Measurements from ENCODE around the gene ZNF792. TPM values are rescaled to one million over a fixed set of nuclear protein-coding genes. Genes with fewer than 3 reads are reported as not detected.

ZNF792 gene
- 1 to 10 TPM; 1.7 to 3.5 (median 2.7) TPM for total RNA-seq

DNA sequence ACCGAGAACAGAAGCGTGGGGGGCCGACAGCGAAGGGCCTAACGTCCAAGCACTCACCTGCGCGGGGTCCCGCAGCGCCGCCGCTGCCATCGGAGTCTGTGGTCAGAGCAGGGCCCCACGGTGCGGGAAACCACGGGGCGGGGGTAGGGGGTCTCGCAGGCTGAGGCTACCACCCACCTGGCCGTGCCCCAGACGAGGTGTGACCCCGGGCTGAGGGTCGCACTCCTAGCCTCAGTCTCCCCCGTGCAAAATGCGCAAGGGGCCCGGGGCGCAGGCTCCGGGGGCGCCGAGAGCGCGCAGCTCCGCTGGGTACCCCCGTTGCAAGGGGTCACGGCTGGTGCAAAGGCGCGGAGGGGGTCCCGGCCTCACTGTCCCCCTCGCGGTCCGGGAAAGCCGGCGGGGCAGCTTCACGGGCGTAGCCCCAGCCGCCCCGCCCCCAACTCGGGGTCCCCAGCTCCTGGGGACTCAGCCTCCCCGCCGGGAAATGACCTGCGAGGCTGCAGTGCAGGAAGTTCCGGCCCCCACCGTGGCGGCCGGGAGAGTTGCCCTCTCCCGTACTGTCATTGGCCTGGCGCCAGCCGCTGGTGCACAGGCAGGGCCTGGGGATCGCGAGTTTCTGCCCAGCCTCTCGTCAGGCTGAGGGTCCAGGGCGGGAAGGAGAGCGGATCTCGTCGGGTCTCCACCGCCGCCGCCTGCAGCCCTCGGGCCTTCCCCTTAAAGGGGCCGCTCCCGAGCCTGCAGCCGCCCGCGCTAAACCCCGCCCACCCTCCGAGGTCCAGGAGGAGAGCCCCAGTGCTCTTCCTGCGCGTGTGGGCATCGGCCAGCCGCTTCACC, at the start of gene ZNF792:
TSS of gene ZNF792 (minus strand) at position 657 of the 834 bp plus-strand sequence. CDS start at position 90, 567 bp downstream.
- TF ChIP-seq, protein P1, sequence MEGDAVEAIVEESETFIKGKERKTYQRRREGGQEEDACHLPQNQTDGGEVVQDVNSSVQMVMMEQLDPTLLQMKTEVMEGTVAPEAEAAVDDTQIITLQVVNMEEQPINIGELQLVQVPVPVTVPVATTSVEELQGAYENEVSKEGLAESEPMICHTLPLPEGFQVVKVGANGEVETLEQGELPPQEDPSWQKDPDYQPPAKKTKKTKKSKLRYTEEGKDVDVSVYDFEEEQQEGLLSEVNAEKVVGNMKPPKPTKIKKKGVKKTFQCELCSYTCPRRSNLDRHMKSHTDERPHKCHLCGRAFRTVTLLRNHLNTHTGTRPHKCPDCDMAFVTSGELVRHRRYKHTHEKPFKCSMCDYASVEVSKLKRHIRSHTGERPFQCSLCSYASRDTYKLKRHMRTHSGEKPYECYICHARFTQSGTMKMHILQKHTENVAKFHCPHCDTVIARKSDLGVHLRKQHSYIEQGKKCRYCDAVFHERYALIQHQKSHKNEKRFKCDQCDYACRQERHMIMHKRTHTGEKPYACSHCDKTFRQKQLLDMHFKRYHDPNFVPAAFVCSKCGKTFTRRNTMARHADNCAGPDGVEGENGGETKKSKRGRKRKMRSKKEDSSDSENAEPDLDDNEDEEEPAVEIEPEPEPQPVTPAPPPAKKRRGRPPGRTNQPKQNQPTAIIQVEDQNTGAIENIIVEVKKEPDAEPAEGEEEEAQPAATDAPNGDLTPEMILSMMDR (IDR thresholded peaks at IDR 0.05 in 4 of 5, conservative IDR thresholded peaks at IDR 0.05 in 1 of 5): no peak
- no peak for TF ChIP-seq POLR2A (IDR thresholded peaks at IDR 0.05)
- in situ Hi-C loops (cut with MboI; ENCODE audit: low sequenced_read_pairs in 4 of 4): no loop called here
- peak within 1 kb of the TSS; percentile 85 to 95 (median 90) for H3K4me3 ChIP-seq
- H3K27me3 ChIP-seq: no peaks in the 10 kb centered on the region
- peak within 1 kb of the TSS; percentile 42 to 75 (median 65) for H3K27ac ChIP-seq
- H3K4me1 ChIP-seq: peaks cover 15 to 18% of the 10 kb centered on the region in 2 donors
- peaks cover 0 to 18% (median 12%) of the 10 kb centered on the region in 3 donors for H3K9me3 ChIP-seq
- DNase-seq: peak; percentile 23 to 43
- H3K36me3 ChIP-seq: peaks cover 0 to 24% of the 10 kb centered on the region in 2 donors
- peak in 1 of 2 donors; percentile 71 for ATAC-seq
- intact Hi-C loops (cut with DNase I; ENCODE audit: low total_unique reads): loop anchor here (5.0 kb wide), 1 partner anchor 36 kb away; the partner anchor contains the start of gene ZNF30

GRCh38 chr19:35013041-35013819, 49.2 kb upstream of the ZNF792 start:
- Histone ChIP-seq H3K27ac (peak overlapping the region in 2 of 4 donors; percentile 23 to 36), H3K27me3 (no peaks in the 10 kb centered on the region), H3K36me3 (peaks cover 0 to 55% of the 10 kb centered on the region in 2 donors), H3K4me3 (no peak overlapping the region), H3K9me3 (no peaks in the 10 kb centered on the region), H3K4me1 (peaks cover 0 to 10% of the 10 kb centered on the region in 2 donors)
- intact Hi-C loops (cut with DNase I; ENCODE audit: low total_unique reads) (loop anchor here (1.0 kb wide), 1 partner anchor 40 kb away; no protein-coding TSS in a partner anchor), in situ Hi-C loops (cut with MboI; ENCODE audit: low sequenced_read_pairs in 4 of 4) (no loop called here)
- DNase-seq (peak; percentile 44 to 64), ATAC-seq (peak in 1 of 2 donors; percentile 68)
- no peak for TF ChIP-seq POLR2A (IDR thresholded peaks at IDR 0.05)
- TF ChIP-seq, protein P1 (IDR thresholded peaks at IDR 0.05 in 4 of 5, conservative IDR thresholded peaks at IDR 0.05 in 1 of 5): peak; percentile 94 to 99 (median 96)

DNA sequence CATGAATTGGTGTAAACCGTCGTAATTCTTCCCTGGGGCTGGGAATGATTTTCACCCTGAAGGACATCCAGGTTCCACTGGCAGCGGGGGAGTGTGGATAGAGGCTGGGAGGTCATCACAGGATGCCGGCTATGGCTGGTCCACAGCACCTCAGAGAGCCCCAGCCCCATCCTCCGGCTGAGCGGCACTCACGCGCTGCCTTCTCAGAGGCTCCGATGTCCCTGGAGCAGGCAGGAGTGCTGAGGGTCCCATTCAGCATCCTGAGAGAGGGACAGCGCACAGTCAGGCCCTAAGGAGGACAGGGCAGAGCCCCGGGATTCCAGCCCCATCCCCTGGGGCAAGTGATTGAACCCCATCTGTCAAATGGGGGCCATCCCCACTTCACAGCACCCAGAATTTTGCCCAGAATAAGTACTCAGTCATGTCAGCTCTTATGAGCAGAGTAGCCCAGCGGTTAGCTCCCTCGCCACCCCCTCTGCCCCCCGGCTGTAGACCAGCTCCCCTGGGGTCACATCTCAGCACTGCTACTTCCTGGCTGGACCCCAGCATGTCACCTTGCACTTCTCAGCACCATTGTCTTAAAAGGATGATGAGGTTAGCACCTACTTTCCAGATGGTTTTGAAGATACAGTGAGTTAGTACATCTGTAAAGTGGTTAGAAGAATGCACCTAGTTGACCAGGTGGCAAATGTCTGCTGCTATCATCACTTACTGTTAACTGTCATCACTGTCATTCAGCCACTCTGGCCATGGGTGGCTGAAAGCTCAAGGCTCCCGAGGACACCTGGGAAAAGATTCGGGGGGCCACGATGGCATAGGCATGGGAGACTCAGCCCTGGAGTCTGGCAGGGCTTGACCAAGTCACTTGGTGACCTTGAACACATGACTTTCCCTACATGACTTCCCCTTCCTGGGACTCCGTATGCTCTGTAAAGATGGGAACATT, 48.0 kb upstream of the ZNF792 start:
- no peak overlapping the region for H3K4me3 ChIP-seq
- no peak for DNase-seq
- peak overlapping the region in 3 of 4 donors; percentile 23 to 43 (median 36) for H3K27ac ChIP-seq
- peaks cover 0 to 46% of the 10 kb centered on the region in 2 donors for H3K36me3 ChIP-seq
- no peak for ATAC-seq
- TF ChIP-seq, protein P1 (IDR thresholded peaks at IDR 0.05 in 4 of 5, conservative IDR thresholded peaks at IDR 0.05 in 1 of 5): no peak
- no peak for TF ChIP-seq POLR2A (IDR thresholded peaks at IDR 0.05)
- no peaks in the 10 kb centered on the region for H3K9me3 ChIP-seq
- peaks cover 0 to 17% of the 10 kb centered on the region in 2 donors for H3K4me1 ChIP-seq
- in situ Hi-C loops (cut with MboI; ENCODE audit: low sequenced_read_pairs in 4 of 4): no loop called here
- intact Hi-C loops (cut with DNase I; ENCODE audit: low total_unique reads): no loop called here
- H3K27me3 ChIP-seq: no peaks in the 10 kb centered on the region

Measured in gastrocnemius medialis (tissue), 4 donors.